ENCODE results near the gene CEP112.

- TF ChIP-seq, protein P1, sequence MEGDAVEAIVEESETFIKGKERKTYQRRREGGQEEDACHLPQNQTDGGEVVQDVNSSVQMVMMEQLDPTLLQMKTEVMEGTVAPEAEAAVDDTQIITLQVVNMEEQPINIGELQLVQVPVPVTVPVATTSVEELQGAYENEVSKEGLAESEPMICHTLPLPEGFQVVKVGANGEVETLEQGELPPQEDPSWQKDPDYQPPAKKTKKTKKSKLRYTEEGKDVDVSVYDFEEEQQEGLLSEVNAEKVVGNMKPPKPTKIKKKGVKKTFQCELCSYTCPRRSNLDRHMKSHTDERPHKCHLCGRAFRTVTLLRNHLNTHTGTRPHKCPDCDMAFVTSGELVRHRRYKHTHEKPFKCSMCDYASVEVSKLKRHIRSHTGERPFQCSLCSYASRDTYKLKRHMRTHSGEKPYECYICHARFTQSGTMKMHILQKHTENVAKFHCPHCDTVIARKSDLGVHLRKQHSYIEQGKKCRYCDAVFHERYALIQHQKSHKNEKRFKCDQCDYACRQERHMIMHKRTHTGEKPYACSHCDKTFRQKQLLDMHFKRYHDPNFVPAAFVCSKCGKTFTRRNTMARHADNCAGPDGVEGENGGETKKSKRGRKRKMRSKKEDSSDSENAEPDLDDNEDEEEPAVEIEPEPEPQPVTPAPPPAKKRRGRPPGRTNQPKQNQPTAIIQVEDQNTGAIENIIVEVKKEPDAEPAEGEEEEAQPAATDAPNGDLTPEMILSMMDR (IDR thresholded peaks at IDR 0.05): no peak
- no peak for TF ChIP-seq TCF7L2 (IDR thresholded peaks at IDR 0.05; ENCODE audit: low read depth, low read length)
- no peak for TF ChIP-seq POLR2AphosphoS5 (IDR thresholded peaks at IDR 0.05; ENCODE audit: low read depth, low read length)
Observed at GRCh38 chr17:65901394-65901793, 290.5 kb downstream of the CEP112 start.
